HG03025 (cell line): Measurements from ENCODE around the gene COMMD7.
"Not testable (repeated sequence)": the region's sequence is repeated elsewhere in the genome, so short reads cannot be mapped to it uniquely, and the experiment has no call there.

ENCODE experiments used
- ATAC-seq: cut with Tn5 transposase; IDR thresholded peaks from one replicate; pipeline ENCODE4 v1.9.1; 2021; ENCODE audit warnings: mild to moderate bottlenecking, moderate library complexity; ENCODE audit not compliant: unreplicated experiment, low FRiP score

Gene COMMD7

GRCh38 chr20:32767418-32768198 lies 24.3 kb upstream of the COMMD7 start:
- no peak for ATAC-seq

DNA sequence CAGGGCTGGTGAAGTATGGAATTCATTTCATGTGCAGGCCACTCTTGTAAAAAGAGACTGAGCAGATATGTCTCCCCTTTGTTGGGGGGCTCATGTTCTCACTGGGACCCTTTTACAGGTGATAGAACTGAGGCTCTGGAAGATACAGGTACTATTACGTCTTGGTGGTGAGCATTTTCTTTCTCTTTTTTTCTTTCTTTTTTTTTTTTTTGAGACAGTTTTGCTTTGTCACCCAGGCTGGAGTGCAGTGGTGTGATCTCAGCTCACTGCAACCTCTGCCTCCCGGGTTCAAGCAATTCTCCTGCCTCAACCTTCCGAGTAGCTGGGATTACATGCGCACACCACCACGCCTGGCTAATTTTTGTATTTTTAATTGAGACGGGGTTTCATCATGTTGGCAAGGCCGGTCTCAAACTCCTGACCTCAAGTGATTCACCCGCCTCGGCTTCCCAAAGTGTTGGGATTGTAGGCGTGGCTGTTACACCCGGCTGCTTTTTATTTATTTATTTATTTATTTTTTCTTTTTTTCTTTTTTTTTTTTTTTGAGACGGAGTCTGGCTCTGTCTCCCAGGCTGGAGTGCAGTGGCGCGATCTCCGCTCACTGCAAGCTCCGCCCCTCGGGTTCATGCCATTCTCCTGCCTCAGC lies 22.1 kb upstream of the COMMD7 start:
- not testable (repeated sequence) for ATAC-seq

DNA sequence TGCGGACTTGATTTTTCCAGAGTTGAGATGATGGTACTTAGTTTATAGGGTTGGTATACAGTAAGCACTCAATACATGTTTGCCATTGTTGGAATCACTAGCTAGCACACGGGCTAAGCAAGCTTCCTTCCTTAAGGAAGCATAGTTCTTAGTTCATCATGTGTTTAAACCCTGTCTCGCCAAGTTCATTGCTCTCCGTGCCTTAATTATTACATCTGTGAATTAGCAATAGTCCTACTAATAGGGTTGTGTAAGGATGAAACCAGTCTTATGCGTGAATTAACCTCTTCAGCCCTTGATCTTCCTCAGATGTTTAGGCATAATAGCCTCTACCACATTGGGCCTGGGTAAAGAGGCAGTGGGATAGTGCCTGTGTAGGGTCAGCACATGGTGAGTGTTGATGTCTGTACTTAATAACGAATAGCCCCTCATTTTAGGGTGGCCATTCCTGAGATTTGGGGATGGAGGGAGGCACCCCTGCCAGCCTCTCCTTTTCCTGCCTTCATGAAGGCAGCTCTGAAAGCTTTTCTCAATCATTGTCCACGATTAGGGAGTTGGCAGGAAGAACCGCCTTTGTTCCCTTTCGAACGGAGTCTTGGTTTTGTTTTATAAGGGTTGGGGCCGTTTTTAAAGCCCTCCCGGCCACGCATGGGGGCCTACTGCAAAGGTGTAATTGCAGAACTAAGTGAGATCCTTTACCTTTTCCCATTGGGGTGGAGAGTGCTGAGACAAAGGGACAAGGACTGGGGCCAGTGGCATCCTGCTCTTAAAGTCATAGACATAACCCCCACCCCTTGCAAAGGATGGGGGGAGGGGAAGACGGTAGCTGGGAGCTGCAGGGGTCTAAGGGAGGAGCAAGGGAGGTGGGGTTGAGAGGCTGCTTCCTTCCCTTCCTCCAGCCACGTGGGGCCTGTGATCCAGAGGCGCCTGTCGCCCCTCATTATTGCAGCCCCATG lies 21.0 kb upstream of the COMMD7 start:
- ATAC-seq, result no peak

- no peak for ATAC-seq
Observed at GRCh38 chr20:32763202-32764004, 20.1 kb upstream of the COMMD7 start.

DNA sequence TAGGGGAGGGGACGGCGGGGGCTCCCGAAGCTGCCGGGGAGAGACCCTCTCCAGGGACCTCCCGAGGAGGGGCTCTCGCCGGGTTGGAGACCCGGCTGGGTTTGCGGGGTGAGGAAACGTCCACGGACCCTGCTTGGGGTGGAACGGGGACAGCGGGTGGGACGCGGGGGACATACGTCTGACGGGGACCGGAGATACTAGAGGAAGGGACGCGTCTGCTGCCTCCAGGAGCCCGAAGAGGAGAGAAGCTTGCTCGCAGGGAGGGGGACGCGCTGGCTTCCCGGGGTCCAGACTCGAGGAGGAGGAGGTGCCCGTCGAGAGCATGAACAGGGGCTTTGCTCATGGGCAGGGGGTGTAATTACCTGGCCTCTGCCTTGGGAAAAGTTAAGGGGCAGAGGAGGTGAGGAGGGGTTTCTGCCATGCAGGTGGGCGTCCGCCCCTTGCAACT lies 19.5 kb upstream of the COMMD7 start:
- ATAC-seq, result no peak

GRCh38 chr20:32761831-32762753 lies 18.8 kb upstream of the COMMD7 start, which contains the start of gene DNMT3B:
DNMT3B (plus strand) TSS chr20:32762385; CDS start chr20:32780324, 17,939 bp downstream.
- peak; percentile 39 for ATAC-seq

DNA sequence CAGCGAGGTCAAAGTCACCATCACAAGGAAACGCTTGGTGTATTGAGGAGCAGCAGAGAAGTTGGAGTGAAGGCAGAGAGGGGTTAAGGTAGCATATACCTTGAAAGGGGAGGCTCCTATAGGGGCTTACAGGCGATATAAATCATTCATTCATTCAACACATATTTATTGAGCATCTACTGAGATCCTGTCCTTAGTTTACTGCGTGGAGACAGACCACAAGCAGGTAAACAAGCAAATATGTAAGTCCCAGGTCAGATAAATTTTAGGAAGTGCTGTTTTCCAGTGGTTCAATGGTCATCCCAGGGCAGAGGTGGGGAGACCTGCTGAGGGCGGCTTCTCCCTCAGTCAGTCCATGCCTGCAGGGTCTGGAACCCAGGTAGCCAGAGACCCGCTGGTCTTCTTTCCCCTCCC lies 18.2 kb upstream of the COMMD7 start:
- ATAC-seq, result no peak

- no peak for ATAC-seq
Observed at GRCh38 chr20:32756156-32756555, 12.9 kb upstream of the COMMD7 start.

DNA sequence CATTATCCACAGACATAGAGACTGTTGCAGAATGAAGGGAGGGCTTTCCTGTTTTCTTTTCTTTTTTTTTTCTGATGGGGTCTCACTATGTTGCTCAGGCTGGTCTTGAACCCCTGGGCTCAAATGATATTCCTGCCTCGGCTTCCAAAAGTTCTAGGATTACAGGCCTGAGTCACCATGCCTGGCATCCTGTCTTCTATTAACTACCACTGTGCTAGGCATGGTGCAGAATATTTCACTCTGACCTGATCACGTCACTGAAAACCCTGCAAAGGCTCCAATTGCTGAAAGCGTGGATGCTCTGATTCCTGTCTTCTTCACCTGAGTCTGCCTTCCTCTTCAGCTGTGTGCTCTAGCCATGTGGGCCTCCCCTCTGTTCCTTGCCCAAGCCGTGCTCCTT lies 10.5 kb upstream of the COMMD7 start:
- ATAC-seq, result no peak

GRCh38 chr20:32752458-32753250 lies 9.4 kb upstream of the COMMD7 start:
- no peak for ATAC-seq

- ATAC-seq, result no peak
Observed at GRCh38 chr20:32751702-32752457, 8.6 kb upstream of the COMMD7 start.

DNA sequence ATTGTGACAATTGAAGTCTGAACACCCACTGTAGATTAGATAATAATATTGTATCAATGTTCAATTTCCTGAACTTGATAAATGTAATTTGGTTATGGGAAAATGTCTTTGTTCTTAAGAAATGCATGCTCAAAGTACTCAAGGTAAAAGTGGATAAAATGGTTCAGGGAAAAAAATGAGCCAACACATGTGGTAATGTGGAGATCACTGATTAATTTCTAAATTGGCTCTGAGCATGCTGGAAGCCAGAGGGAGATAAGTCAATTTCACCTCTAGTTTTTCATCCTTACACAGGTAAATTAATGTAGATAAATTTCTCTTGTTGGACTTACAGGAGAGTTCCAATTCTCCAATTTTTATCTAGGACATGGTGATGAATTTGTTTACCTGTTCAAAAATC lies 8.0 kb upstream of the COMMD7 start:
- ATAC-seq, result no peak

DNA sequence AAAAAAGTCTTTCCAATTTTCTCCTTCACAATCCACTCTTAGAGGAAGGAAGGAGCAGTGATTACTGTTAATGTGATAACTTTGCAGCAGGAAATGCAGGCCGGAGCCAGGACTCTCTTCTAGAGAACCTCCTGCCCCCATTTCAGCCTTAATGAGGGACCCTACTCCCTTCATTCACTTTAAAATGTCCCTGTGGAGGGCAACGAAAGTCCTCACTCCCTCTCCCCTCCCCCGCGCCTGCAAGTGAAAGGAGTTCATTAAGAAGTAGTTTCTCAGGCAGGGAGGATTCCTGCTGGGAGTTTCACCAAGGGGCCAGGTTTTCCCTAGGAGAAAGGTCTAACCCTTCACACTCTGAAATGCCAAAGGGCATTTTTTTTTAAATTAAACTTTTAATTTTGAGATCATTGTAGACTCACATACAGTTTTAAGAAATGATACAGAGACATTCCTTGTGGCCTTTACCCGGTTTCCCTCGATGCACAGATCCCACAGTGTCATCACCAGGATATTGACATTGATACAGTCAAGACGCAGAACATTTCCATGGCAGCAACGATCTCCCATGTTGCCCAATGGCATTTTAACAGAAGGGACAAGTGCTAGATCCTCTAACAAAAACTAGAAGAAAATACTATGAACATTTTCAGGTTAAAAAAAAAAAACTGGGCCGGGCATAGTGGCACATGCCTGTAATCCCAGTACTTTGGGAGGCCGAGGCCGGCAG lies 6.8 kb upstream of the COMMD7 start:
- no peak for ATAC-seq

DNA sequence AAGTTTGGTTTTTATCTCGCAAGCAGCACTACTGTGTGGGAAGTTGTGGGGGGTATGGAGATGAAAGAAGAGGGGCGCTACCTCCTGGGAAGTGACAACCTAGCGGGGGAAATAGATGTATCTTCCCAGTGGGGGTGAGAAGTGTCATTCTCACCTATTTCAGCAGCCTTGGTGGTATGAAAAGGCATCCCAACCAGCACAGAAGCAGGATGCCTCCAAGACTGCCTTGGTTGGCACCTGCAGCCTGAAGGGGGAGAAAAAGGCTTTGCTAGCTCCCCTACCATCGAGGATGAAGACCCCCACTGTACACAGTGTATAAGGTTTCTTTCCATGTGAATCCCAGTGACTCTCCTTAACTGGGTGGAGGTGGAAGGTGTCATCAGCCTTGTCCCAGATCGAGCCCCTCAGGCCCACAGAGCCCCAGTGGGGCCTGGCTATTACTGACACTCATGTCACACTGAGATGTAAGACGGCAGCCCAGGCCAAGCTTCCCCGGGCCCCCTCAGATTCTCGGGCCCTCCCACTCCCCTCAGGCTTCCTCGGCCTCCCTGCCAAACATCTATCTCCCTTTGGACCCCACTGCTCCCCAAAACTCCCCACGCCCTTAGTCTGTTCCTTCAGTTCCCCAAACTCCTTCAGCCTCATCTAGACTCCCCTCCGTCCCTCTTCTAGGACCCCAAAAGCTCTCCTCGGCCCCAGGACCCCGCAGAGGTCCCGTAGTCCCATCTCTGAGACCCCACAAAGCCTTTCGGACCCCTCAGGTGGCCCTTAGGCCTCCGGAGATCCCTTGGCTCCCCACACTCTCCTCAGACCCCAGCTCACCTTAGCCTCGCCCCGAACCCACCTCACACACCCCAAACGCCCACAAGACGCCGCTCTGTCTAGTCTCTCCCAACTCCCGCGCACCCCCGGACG lies 688 bp downstream of the COMMD7 start:
- ATAC-seq, result no peak

DNA sequence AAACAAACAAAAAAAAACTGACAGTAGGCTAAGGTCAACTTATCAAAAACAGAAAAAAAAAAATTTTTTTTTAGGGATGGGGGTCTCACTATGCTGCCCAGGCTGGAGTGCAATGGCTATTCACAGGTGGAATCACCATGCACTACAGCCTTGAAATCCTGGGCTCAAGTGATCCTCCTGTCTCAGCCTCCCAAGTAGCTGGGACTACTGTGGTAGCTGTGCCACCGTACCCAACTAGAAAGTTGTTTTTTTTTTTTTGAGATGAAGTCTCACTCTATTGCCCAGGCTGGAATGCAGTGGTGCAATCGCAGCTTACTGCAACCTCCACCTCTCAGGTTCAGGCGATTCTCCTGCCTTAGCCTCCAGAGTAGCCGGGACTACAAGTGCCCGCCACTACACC lies 2.1 kb downstream of the COMMD7 start:
- ATAC-seq, result no peak
